22Rv1 (cell line): ENCODE data around the gene TMEM50B.

Experiments used
- ZFX ChIP-seq: fragments of 450-650 bp; IDR thresholded peaks from 2 replicates; pipeline ENCODE4 v1.6.1; 2017; ENCODE audit warnings: antibody characterized with exemption, borderline replicate concordance
- TF ChIP-seq, protein P1 (sequence below): fragments of 450-650 bp; IDR thresholded peaks from 2 replicates; pipeline ENCODE4 v1.5.1; 2017; ENCODE audit warnings: mild to moderate bottlenecking

DNA sequence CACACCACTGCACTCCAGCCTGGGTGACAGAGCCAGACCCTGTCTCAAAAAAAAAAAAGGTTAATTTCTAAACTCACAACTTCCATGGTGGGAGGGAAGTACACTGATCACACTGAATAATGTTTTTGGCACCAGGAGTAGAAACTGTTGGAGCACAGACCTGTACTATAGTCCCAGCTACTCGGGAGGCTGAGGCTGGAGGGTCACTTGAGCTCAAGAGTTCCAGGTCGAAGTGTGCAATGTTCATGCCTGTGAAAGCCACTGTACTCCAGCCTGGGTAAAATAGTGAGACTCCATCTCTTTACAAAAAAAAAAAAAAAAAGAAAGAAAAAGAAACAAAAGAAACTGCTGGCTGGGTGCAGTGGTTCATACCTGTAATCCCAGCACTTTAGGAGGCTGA, 35.3 kb downstream of the TMEM50B start:
- TF ChIP-seq, protein P1, sequence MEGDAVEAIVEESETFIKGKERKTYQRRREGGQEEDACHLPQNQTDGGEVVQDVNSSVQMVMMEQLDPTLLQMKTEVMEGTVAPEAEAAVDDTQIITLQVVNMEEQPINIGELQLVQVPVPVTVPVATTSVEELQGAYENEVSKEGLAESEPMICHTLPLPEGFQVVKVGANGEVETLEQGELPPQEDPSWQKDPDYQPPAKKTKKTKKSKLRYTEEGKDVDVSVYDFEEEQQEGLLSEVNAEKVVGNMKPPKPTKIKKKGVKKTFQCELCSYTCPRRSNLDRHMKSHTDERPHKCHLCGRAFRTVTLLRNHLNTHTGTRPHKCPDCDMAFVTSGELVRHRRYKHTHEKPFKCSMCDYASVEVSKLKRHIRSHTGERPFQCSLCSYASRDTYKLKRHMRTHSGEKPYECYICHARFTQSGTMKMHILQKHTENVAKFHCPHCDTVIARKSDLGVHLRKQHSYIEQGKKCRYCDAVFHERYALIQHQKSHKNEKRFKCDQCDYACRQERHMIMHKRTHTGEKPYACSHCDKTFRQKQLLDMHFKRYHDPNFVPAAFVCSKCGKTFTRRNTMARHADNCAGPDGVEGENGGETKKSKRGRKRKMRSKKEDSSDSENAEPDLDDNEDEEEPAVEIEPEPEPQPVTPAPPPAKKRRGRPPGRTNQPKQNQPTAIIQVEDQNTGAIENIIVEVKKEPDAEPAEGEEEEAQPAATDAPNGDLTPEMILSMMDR: no peak
- TF ChIP-seq ZFX: no peak
